Tibial nerve (tissue), 4 donors: ENCODE measurements around the gene TRA2A.

Experiments used
- EP300 ChIP-seq, 2 donors: sonication (generic); formaldehyde crosslinking; IDR thresholded peaks; one replicate each; pipeline ENCODE4 v1.6.1; 2017; ENCODE audit warnings: antibody characterized with exemption in 2 of 2, mild to moderate bottlenecking in 1 of 2
- TF ChIP-seq, protein P1 (sequence below), 5 experiments: fragments of 200-600 bp in 3 of 5; fragments of 450-650 bp in 2 of 5; sonication (generic) in 3 of 5; IDR thresholded peaks; one replicate each; pipeline ENCODE4 v1.5.1; 2016 to 2019; ENCODE audit warnings: antibody characterized with exemption in 5 of 5, mild to moderate bottlenecking in 3 of 5, moderate library complexity in 2 of 5

DNA sequence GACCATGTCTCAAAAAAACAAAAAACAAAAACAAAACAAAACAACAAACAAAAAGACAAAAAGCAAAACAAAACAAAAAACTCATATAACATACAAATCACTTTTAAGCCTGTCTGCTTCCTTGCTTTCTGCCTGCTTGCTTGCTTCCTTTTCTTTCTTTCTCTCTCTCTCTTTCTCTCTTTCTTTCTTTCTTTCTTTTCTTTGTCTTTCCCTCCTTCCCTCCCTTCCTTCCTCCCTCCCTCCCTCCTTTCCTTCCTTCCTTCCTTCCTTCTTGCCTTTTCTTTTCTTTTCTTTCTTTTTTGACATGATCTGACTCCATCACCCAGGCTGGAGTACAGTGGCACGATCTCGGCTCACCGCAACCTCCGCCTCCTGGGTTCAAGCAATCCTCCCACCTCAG lies 15.9 kb upstream of the TRA2A start:
- TF ChIP-seq, protein P1, sequence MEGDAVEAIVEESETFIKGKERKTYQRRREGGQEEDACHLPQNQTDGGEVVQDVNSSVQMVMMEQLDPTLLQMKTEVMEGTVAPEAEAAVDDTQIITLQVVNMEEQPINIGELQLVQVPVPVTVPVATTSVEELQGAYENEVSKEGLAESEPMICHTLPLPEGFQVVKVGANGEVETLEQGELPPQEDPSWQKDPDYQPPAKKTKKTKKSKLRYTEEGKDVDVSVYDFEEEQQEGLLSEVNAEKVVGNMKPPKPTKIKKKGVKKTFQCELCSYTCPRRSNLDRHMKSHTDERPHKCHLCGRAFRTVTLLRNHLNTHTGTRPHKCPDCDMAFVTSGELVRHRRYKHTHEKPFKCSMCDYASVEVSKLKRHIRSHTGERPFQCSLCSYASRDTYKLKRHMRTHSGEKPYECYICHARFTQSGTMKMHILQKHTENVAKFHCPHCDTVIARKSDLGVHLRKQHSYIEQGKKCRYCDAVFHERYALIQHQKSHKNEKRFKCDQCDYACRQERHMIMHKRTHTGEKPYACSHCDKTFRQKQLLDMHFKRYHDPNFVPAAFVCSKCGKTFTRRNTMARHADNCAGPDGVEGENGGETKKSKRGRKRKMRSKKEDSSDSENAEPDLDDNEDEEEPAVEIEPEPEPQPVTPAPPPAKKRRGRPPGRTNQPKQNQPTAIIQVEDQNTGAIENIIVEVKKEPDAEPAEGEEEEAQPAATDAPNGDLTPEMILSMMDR (IDR thresholded peaks at IDR 0.05), result no peak
- no peak for TF ChIP-seq EP300 (IDR thresholded peaks at IDR 0.05)
